GM21367 (cell line): ENCODE measurements around the gene NRXN3.

Source experiments
- ATAC-seq: cut with Tn5 transposase; IDR thresholded peaks from one replicate; pipeline ENCODE4 v1.9.1; 2021; ENCODE audit not compliant: unreplicated experiment

Gene NRXN3

GRCh38 chr14:78319406-78319805 lies 149.2 kb downstream of the NRXN3 start:
- ATAC-seq: no peak

- ATAC-seq: no peak
Observed at GRCh38 chr14:78319887-78320635, 149.9 kb downstream of the NRXN3 start.

DNA sequence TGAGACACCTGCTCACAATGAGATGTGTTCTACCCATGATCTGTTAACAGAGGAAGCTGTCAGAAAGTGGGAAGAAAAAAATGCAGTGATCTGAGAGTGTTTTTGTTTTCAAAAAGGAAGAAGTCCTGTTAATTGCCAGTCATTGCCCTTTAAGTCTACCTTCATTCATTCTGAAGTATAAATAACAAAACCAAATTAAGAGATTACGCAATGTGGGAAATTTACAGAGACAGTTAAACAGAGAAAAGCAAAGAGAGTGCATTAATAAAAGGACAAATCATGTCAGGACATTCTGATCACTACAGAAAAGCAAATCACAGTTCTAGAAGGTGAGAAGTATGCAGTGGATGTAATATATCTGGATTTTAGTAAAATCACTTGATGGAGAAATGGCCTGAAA lies 154.2 kb downstream of the NRXN3 start:
- no peak for ATAC-seq

- no peak for ATAC-seq
Observed at GRCh38 chr14:78325911-78326310, 155.7 kb downstream of the NRXN3 start.

DNA sequence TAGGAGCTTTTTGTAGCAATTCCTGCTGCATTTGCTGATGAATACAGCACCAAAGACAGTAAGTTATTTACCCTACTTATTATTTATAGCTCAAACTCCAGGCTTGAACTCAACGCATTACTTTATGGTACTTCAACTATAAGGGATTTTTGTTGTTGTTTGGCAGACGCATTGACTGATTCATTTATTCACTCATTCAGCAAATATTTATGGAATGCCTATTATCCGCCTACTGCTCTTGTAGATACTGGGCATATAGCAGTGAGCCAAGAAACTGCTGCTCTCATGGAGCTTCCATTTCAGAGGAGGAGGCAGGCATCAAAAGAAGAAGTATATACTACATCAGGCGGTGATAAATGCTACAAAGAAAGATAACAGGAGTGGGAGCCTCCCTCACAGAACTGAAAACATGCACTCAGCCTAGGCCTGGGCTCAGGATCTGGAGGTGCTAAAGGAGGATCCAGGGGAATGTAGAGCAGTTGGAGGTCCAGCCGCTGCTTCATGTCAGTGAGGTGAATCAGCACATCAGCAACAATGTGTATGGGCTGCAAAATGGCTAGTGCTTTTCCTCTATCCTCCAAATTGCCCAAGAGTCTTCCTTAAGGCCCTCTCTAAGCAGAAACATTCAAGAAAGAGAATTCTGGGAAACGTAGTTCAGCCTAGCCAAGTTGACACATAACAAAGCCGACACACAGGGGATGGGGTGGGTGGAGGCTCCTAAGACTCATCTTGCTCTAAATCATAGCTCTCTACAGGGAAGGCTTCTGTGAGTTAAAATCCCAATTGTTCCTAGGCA lies 157.5 kb downstream of the NRXN3 start:
- ATAC-seq: no peak

DNA sequence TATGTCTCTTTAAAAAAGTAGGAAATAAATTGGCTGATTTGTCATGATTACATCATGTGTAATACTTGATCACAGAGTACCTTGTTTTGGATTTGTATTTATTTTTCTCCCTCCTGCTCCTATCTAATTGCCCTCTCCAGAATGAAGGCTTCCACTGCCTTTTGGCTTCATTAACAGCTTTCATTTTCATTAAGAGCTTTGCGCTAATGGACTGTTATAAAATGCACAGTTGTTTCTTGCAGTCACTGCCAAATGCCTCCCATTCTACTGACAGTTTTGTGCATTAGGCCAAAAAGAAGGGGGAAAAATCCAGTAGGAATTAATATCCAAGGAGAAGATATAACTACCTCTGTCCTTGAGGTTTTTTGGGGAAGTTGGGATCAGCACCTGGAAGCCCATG lies 159.2 kb downstream of the NRXN3 start:
- no peak for ATAC-seq

DNA sequence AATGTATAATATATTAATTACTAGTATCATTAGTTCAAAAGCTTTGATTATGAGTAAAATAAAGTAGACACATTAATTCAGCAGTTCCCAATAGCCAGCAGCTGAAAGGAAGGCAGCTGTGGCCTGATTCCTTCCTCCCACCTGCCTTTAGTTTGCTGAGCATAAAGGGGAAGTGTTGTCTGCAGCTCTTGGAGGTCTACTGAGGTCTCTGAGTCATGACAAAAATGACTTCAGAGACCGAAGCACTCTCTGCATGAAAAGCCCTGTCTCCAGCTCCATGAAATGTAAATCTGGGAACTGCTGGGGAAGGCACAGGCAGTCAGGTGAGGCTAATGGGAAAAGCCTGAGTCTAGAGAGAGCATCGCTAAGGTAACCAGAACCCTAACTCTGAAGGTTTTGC lies 165.4 kb downstream of the NRXN3 start:
- ATAC-seq: no peak

DNA sequence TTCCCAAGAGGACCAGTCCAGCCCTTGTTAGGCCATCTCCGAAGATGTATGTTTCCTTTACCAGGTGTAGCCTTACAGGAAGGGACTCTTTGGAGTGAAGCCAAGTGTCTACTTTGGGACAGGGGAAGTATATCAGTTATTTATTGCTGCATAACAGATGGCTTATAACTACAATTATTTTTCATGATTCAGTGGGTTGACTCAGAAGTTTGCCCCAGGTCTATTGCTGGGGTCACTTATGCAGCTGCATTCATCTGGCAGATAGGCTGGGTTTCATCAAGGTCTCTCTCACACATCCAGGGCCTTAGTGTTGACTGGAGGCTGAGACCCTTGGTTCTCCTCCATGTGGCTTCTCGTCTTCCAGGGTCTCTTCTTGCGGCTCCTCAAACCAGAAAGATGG lies 170.1 kb downstream of the NRXN3 start:
- ATAC-seq: no peak

DNA sequence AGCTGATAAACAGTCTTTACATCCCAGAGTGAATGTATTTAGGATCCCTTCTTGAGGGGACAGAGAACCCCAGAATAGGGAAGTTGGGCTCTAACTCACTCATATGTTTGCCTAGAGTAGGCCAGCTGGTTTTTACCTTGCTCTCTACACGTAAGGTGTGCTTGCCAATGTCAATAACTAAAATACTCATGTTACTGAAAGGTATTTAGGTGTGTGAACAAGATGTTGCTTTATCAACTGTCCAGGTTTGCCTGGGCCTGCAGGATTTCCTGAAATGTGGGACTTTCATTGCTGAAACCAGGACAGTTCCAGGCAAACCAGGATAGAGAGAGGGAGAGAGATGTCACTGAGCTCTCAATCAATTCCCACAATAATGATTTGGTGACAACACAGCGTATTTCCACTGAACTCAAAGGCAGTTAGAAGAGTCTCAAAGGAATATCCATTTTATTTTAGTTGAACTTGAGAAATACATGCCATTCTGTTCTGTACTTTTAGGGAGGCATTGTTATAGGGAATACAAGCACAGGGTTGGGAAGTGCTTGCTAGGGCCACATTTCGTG lies 171.7 kb downstream of the NRXN3 start:
- ATAC-seq: no peak

DNA sequence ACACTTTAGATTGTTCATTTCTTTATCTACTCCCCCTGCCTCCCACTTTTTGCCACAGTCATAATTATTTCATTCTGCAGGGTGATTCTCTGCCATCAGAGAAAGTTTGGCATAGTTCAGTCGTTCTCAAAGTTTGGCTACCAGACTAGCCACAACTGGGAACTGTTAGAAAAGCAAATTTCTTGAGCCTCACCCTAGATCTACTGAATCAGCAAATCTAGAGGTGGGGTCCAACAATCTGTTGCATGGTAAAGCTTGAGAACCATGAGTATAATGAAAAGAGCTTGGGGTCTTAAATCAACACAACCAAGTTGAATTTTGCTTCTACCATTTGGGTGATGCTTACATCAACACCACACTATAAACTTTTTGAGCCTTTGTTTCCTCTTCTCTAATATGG lies 172.7 kb downstream of the NRXN3 start:
- ATAC-seq: no peak

DNA sequence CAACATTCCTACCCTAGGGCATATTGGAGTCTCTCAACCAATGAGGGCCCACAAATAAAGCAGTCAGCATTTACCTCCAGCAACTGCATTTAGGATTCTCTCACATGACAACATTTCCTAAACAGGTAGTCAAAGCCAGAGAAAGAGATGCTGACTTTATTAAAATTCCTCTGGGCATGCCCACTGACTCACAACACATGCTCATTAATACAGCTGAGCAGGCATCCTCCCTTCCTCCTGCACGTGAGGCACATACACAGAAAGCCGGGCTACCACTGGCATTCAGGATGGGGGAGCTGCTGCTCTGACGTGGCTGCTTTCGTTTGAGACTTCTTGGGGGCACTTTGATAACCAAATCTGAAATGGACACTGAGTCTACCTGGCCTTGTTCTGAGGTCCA lies 174.1 kb downstream of the NRXN3 start:
- ATAC-seq: no peak

- ATAC-seq: no peak
Observed at GRCh38 chr14:78345131-78345744, 175.1 kb downstream of the NRXN3 start.

DNA sequence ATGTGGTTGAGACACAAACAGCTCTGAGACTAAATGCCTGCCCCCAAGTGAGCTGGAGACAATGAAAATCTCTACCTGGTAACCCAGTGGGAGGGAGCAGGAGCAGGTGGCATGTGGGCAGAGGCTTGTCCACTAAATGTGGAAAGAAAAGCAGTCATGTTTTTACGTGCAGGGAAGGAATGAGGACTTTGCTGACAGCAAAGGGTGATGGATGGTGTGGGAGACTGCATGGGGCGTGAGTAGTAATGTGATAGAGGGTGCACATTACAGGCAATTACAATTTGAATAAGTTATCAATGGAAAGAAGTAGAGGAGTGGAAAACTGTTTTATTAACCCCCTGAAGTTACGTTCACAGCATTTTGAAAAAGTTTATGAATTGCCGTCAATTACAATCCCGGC lies 176.6 kb downstream of the NRXN3 start:
- no peak for ATAC-seq

- no peak for ATAC-seq
Observed at GRCh38 chr14:78355109-78355508, 184.9 kb downstream of the NRXN3 start.

DNA sequence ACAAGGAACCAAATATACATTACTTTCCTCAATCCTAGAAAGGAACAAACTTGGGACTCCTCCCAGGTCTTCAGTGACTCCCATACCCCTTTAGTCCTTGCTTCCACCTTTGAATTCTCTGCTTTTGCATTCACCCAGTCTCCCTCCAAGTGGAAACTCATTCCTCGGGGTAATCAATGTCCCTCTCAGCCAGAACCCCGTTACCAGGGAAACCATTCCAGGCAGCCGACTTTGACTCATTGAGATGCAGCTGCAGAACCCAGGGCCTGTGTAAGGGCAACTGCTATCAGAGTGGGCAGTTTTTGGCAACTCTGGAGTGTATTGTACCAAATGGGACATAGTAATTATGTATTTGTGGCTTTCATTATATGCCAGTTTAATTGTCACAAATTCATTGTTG lies 186.2 kb downstream of the NRXN3 start:
- no peak for ATAC-seq

- no peak for ATAC-seq
Observed at GRCh38 chr14:78358591-78358990, 188.4 kb downstream of the NRXN3 start.

DNA sequence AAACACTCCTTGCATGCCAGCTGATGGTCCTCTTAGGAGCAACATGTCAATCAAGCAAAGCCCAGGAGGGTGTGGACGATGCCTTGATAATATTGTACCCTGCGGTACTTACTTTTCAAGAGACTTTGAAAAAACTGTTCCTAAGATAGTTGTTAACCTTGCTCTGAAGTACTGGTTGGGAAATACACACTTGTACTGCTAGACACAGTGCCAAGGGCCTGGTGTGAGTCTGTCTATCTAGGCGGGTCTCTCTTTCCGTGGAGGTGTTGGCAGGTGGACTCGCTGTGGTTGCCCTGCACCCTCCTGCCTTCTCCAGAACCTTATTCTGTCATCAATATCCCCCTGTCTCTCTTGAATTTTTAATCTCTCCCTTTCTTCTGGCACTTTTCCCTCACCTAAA lies 189.4 kb downstream of the NRXN3 start:
- ATAC-seq: no peak

GRCh38 chr14:78363008-78363407 lies 192.8 kb downstream of the NRXN3 start:
- ATAC-seq: no peak

- no peak for ATAC-seq
Observed at GRCh38 chr14:78367355-78367754, 197.2 kb downstream of the NRXN3 start.

DNA sequence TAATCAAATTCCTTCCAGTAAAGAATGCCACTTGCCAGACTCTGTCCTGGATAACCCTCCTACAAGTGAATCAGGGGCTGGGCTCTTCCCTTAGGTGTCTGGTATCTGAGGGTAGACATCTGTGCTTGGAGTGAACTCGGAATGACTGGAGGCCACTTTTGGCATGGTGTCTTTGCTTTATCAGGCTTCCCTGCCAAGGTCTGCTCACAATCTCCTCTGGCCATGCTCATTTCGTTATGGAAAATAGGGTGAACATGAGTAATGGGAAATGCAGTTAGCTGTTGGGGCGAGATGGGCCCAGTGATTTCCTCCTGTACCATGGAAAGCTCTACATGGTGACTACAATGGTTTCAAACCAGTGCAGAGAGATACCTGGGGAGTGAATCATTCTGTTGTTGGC lies 212.9 kb downstream of the NRXN3 start:
- ATAC-seq: no peak

DNA sequence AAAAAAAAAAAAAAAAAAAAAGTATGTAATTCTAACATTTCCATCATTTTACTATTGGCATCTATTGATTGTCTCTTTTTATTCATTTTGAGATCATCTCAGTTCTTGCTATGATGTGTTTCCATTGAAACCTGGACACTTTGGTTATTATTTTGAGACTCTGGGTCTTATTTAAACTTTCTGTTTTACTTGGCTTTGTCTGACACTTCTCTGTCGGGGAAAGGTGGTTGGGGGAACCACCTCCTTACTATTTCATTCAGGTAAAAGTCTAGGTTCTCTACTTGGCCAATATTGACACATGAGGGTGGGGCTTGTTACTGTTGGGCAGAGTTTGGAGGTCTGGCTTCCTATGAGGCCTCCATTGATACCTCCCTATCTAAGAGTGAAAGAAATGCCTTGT lies 228.0 kb downstream of the NRXN3 start:
- ATAC-seq: no peak
